GM12874 (cell line): ENCODE results near the gene SLBP.

ENCODE experiments used
- TF ChIP-seq, protein P1 (sequence below): IDR thresholded peaks from 2 replicates; pipeline ENCODE4 v1.5.1; 2011; ENCODE audit warnings: low read depth, mild to moderate bottlenecking, control low read depth, low read length, moderate library complexity; ENCODE audit not compliant: insufficient read depth

SLBP gene

DNA sequence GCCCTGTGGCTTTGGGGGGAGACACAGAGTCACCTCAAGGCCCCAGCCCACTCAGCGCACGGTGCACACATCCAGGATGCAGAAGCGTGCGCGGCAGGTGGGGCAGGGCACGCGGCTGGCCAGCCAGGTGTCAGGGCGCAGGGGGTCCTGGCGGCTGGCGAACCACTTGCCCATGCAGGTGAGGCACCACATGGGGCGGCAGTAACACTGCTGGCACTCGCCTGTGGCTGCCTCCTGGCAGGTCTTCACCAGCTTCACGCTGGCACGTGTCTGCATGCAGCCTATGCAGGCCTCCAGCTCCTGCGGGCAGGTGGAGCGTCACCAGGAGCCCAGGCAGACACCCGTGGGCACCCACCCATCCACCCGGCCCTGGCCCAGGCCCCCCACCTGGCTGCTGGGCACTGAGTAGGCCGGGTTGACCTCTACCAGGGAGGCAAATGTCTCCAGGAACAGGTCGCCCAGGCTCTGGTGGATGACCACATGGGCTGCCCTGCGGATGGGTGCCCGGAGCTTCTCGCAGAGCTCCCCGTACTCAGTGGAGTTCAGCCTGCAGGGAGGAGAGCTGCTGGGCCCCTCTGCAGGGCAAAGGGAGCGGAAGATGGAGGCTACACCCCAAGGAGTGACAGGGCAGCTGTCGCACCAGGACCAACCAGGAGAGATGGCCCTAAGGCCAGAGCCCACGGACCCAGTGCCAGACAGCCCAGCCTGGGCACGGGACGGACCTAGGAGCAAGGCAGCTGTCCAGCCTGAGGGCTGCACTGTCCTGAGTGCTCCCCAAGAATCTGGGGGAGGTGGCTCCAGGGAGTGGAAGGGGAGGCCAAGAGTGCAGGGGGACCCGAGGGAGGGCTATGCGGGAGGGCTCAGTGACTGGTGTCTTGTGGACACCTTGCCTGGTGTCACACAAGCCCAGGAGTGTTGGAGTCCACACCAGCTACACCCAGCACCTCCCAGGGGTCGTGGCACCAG, 5.3 kb upstream of the SLBP start:
- TF ChIP-seq, protein P1, sequence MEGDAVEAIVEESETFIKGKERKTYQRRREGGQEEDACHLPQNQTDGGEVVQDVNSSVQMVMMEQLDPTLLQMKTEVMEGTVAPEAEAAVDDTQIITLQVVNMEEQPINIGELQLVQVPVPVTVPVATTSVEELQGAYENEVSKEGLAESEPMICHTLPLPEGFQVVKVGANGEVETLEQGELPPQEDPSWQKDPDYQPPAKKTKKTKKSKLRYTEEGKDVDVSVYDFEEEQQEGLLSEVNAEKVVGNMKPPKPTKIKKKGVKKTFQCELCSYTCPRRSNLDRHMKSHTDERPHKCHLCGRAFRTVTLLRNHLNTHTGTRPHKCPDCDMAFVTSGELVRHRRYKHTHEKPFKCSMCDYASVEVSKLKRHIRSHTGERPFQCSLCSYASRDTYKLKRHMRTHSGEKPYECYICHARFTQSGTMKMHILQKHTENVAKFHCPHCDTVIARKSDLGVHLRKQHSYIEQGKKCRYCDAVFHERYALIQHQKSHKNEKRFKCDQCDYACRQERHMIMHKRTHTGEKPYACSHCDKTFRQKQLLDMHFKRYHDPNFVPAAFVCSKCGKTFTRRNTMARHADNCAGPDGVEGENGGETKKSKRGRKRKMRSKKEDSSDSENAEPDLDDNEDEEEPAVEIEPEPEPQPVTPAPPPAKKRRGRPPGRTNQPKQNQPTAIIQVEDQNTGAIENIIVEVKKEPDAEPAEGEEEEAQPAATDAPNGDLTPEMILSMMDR = no peak

DNA sequence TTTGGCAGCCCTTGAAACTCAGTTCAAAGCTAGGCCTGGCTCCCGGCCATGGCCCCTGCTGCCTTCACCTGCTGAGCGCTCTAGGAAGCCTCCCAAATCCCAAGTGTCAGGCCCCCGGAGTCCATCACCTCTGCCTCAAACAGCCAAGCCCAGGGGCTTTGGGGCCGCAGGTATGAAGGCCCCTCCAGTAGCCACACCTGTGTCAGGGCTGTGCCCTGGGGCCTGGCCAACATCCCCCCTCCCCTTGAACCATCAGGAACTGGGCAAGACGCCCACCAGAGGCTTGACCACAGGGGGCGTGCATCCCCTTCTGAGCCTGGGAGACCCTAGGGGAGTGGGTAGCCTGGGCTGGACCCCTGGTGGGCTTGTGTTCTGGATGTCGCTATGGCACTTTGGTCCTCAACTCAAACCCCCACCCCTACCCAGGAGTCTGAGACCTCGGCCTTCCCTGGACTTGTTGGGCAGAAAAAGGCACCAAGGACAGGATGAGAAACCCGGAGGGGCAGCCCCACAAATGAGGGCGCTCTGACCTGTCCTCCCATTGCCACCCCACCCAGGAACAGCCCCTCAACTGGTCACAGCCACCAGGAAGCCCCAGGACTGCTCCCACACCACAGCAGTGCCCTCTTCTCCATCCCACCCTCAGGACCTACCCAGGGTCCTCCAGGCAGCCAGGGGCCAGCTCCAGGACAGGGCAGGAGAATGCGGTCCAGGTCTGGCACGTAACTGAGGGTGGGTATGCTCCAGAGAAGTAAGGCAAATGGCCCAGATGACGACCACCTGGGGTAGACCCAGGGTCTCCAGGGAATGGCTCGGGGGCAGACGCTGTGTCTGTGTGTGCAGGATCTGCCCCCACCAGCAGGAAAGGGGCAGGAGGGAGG, 4.2 kb upstream of the SLBP start:
- TF ChIP-seq, protein P1 = 0 out of 2 replicates have a peak, but pooled peaks have one; percentile 1

DNA sequence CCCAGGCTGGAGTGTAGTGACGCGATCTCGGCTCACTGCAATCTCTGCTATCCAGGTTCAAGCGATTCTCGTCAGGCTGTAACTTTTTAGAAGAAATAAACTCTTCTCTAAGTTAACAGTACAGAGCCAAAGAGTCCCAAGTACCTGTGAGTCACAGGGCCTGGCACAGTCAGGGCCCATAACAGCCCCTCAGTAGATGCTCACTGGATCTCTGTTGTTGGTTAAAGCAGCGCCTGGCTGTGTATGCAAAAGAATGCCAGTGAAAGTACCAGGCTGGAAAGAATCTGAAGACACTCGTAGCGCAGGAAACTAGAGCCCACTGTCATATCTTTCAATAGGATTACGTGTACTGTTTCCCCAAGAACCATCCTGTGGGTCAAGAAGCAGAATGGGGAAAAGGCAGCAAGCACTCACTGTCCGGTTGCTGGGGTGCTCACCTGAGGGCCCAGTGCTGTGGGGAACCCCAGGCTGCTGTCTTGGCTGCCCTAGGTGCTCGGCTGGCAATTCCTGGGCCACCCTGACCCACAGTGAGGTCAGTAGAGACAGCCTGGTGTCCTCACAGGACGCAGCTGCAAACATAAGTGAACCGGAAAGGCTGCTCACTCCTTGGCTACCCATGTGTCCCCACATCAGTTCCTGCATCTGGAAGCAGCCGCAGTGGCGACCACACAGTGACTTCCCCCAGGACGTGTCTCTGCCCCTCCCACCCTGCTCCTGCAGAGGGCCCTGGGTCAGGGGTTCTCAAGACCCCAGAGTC, 3.1 kb upstream of the SLBP start:
- TF ChIP-seq, protein P1 = no peak

DNA sequence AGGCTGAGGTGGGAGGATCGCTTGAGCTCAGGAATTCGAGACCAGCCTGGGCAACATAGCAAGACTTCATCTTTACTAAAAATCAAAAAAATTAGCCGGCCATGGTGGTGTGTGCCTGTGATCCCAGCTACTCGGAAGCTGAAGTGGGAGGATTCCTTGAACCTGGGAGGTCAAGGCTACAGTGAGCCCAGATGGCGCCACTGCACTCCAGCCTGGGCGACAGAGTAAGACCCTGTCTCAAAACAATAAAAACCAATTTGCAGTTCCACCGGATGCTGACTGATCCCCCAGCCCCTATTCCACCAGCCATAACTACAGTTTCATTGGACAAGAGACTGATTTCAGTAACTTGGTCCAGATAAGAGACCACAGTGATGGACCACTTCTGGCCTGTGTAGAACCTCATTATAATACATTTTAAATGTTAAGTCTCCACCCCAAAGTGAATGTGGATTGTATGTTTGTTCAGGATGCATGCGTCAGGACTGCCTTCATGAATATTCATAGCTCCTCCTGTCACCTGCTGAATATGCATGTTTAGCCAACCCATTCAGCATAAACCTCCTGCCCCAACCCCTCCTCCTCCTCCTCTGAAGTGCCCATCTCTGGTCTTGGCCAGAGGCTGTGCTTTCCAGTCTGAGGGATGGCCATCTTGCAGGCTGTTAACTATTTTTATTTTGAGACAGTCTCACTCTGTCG, 2.3 kb upstream of the SLBP start:
- TF ChIP-seq, protein P1 = no peak

DNA sequence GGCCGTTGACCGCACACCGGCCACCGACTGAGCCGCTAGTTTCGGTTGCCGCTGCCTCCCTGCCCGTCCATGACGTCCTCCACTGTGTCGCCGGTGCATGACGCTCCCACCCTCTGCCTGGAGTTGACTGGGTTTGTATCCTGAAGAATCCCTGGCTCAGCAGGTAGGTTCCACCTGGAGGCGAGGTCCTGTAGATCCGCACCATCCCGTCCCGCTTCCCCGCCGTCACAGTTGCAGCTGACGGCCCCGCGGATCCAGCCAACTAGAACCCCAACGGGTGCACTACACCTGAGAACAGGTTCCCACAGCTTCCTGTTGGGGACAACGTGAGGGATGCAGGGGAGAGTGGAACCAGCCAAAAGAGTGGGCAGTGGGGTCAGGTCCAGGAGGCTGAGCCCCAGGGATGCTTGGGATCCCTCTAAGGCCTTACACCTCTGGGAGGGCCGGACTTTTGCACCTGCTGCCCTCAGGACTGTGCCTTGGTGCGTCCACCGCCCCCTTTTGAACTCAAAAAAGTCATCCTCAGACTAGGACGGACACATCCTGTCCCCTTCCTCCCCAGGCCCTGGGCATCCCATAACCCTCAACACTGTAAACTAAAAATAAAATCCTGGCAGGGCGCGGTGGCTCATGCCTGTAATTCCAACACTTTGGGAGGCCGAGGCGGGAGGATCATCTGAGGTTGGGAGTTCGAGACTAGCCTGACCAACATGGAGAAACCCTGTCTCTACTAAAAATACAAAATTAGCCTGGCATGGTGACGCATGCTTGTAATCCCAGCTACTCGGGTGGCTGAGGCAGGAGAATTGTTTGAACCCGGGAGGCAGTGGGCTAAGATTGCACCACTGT, 1.1 kb upstream of the SLBP start:
- TF ChIP-seq, protein P1 = no peak

DNA sequence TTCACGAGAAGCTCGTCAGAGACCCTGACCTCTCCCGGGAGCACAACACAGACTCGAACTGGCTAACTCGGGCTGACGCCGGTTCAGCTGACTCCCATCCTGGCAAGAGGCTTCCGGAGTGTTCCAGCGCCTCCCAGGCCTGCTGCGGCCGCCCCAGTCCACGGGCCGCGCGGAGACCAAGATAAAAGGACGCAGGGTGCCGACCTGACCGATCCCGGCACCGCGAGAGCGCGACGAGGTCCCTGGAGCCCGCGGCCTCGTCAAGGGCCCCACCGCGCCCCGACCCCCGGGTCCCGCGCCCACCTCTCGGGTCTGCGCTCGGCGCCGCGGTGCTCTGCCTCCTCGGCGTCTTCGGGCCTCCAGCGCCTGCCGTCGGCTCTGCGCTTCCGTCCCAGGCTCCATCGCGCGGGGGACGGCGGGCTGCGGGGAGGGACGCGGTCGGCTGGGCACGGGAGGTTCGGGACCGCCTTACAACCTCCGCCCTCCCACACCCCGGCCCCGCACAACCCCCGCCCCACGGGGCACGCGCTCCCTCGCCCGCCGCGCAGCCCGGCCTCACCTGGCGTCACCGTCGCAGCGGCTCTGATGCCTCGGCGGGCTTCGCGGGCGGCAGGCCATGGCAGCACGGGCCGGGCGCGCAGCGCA, 426 bp downstream of the SLBP start:
- TF ChIP-seq, protein P1 = no peak
